ENCODE results near the gene SMCO4.
"Not testable (repeated sequence)": the region's sequence is repeated elsewhere in the genome, so short reads cannot be mapped to it uniquely, and the experiment has no call there.

SMCO4 gene

DNA sequence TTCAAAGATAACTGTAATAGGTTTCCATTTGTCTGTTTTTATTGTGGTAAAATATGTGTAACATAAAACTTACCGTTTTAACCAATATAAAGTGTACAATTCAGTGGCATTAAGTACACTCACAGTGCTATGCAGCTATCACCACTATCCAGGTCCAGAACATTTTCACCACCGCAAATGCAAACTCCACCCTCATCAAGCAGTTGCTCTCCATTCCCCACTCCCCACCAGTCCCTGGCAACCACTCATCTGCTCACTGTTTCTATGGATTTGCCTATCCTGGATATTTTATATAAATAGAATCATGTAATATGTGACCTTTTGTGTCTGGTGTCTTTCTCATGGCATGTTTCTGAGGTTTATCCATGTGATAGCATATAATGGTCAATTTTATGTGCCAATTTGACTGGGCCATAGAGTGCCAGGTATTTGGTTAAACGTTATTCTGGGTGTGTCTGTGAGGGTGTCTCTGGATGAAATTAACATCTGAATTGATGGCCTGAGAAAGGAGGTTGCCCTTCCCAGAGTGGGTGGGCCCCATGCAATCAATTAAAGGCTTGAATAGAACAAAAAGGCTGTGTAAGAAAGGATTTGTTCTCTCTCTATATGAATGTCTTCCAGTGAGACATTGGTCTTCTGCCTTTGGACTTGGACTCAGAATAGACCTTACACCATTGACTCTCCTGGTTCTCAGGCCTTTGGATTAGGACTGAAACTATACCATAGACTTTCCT, 17.2 kb upstream of the SMCO4 start:
- DNase-seq (ENCODE audit: low read depth), result no peak

DNA sequence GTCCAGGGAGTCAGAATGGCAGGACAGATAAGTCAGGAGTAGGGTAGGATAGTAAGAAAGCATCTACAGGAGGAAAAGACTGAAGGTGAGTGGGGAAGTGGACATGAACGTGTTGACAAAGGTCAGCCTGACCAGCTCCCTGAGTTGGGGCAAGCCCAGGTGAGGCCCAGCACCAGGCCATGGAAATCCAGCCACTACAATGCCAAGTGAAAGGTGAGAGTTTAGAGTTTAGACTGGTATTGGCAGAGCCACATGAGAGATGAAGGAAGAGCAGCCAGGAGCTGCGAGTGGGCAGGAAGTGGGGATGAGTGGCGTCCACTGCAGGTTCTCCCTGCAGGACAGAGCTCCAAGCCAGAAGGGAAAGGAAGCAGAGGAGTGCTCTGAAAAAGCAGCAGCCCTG, 16.5 kb upstream of the SMCO4 start:
- DNase-seq (ENCODE audit: low read depth), result no peak

DNA sequence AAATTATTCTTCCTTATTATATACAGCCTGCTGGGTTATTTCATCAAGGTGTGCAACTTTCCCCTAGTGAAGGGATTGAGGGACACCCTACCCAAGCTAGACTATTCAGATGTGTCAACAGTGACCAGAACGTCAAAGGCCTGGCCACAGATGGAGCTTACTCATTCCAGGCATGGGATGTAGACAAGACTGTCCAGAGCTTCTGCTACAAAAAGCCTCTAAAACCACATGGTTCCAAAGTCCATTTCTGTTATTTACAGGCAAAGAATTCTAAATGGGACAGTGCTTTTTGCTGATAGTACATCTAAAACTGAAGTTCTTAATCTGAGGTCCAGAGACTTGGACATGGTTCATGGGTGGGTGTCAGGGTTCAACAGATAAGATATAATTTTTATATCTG, 9.7 kb upstream of the SMCO4 start:
- no peak for DNase-seq (ENCODE audit: low read depth)

DNA sequence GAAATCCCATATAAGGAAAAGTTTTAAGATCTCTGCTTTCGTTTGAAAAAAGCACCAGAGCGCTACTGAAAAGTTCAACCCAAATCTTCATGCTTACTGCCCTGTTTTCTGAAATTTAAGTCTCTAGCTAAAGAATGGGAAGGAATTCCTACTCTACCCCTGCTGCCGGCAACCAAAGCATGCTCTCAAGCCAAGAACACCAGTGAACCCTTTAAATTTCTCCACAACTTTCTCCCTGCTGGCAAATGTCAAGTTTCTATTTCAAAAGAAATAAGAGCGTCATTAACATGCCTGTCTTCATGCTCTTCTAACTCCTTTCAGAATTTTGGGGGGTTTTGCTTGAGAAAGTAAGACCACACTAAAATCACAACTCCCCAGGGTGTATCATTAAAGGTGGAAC, 6.8 kb upstream of the SMCO4 start:
- DNase-seq (ENCODE audit: low read depth), result no peak

DNA sequence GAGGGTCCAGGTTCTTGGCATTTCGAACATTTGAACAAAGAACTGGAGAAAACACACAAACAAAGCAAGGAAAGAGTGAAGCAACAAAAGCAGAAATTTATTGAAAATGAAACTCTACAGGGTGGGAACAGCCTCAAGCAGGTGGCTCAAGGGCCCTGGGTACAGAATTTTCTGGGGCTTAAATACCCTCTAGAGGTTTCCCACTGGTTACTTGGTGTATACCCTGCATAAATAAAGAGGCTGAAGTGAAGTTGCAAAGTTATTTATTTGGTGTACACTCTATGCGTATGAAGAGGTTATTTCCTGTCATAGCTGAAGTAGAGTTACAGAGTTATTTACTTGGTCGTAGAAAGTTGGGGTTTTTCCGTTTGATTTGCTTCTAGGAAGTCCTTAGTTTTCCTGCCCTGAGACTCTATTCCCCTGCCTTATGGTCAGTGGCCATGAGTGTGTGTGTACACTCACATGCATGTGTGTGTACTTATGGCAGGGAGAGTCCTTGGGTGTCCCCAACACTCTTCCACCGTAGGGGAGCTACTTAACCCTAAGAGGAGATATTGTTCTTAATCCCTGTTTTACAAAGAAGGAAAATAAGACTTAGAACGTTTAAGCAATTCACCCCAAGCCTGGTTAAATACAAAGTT, 5.6 kb upstream of the SMCO4 start:
- DNase-seq (ENCODE audit: low read depth), result no peak

DNA sequence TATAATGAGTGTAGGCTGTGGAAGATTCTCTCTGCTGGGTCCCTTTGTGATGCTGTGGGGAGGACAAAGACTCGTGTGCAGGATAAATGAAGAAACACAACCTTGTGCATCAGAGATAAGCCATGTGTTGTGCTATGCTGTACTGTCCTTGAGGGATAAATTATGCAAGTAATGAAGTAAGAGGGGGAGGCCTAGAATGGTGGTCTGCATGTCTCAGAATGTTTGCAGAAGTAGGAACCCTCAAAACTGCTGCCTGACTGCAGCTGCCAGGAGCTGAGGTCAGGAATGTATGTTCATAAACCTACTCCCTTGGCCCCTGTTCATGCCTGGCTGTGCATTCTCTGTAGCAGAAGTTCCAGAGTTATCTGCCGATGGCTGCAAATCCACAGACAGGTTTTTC, 4.6 kb upstream of the SMCO4 start:
- no peak for DNase-seq (ENCODE audit: low read depth)

DNA sequence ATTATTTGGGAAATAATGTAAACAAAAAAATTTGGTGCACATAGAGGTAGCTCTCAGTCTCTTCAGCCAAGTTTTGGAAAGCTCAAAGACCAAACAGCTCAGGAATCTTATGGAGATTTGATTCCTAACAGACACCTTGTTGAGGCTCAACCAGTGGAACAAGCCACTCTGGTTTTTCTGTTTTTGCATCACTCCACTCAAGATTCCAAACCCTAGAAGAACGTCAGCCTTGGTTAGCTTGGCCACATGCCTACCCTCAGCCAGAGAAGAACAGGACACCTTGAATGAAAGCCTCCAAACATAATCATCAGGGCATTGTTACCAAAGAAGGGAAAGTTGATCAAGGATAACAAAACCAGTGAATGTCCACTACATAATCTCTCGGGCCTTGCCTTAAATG, 3.8 kb upstream of the SMCO4 start:
- DNase-seq (ENCODE audit: low read depth), result no peak

DNA sequence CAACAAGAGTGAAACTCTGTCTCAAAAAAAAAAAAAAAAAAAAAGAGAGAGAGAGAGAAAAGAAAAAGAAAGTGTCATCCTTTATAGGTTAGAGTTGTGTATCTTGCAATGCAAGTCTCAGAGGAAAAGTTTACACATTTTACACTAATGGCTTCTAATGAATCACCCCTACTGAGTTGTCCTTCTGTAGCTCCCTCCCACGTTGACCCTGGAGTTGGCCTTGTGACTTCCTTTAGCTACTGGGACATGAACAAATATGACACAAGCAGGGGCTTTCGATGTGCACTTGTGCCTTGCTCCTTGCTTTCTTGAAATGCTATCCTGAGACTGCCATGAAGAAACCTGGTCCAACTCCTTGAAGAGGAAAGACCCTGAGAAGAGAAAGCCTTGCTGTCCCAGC, 2.4 kb upstream of the SMCO4 start:
- no peak for DNase-seq (ENCODE audit: low read depth)

DNA sequence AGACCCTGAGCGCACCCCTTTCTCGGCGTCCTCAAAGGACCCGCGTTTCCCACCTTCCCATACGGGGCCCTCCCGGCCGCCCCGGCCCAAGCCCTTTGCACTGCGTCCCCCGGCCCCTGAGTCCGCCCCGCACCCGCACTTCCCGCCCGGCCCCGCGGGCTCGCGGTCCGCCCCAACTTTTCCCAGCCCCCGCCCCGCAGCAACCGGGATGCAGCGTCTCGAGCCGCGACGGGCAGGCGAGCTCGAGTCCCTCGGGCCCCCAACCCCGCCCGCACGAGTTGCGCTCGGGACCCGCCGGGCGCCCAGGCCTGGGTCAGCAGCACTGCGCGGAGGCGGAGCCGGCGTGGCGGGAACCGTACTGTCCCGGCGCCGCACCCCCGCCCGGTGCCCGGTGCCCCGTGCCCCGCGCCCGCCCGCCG, 371 bp downstream of the SMCO4 start:
- no peak for DNase-seq (ENCODE audit: low read depth)

DNA sequence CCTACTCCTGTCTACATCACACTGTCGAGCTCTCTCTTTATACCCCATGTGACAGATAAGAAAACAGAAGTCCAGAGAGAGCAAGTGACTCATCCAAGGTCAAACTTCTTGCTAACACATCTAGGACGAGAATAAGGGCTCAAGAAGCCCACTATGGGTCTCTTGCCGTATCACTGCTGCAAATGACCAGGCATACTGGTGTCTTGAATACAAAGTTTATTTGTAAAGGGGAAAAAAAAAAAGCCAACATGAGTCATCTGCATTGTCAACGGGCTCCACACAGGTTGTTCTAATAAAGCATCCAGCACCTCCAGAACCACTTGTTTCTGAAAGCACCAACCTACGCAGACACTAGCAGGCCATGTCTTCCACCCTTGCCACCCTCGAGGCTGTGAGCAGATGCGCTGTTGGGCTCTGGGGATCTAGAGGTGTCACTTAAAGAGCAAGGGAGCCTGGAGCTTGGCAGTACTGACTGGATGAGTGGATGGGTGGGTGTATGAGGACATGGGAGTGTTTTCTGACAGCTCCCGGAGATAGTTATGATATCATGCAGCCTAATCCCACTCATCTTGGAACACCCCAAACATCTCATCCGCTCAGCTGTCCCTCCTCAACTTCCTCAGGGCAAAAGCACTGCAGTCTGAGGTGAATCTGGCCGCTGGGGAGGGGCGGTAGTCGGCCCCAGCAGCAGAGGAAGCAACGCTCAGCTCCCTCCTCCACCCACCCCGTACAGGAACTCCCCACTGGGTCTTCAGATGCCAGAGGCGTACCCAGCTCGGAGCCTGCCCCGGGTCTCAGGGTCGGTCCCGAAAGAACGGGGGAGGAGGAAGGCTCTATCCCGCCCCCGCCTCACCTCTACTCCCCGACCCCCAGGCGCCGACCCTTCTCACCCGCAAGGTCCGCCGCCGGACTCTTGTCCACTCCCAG, 1.0 kb downstream of the SMCO4 start:
- peak; percentile 25 for DNase-seq (ENCODE audit: low read depth)

DNA sequence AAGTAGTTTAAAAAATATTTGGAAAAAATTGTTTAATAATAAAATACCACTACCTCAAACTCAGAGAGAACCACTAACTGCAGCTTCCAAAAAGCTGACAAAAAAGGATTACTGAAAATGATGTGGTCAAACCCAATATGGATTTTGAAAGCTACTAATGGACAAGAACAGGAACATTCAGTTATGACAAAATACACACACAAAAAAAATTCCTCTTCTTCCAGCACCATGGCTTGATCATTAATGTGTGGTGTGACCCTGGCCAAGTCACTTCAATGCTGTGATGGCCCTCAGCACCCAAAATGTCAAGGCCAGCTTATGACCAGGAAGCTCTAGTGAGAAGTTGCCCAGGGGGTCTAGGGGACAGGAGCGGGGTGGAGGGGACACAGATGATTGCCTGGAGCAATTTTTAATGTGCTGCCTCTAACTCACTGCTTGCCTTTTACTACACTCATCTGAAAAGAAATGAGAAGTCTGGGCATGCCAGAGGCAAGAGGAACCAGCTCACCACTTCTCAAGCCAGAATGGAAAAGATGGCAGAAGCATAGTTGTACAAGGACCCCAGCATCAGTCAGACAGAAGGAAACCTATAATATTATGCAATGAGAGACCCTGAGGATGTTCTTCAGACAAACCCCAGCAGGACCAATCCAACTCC, 2.2 kb downstream of the SMCO4 start:
- no peak for DNase-seq (ENCODE audit: low read depth)

DNA sequence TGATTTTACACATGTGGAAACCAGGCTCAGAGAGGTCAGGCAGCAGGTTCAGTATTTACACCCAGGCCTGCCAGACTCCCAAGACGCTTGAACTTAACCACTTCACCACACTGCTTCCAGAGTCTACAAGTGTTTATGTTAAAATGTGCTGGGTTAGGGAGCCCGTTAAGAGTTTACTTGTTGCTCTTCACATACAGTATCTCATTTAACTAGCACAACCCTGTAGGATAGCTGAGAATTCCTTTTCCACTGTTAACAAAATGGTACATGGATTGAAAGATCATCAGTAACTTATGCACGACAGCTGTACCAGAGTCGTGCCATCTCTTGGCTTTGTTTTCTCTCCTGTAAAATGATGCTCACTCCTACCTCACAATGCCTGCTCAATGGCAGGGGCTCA, 2.9 kb downstream of the SMCO4 start:
- DNase-seq (ENCODE audit: low read depth), result no peak

DNA sequence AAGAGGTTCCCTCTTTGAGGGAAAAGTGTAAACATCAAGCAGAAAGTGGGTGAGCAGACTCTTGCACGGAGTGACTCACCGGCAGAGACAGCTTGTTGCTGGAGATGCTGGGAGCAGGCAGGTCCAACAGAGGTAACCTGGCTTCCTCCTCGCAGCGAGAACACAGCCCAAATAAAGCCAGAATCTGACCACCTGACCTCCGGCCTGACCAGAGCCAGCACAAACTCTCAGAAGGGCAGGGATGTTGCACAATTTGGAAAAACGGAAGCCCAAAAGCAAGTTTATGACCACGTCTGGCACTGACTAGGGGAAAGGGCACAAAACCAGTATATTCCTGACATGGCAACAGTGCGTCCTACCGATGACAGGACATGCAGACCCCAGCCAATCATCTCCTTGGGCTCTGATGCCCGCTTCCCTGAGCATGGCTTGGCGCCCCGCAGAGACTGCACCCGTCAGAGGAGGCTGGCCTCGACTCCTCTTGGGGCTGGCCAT, 5.4 kb downstream of the SMCO4 start:
- no peak for DNase-seq (ENCODE audit: low read depth)

DNA sequence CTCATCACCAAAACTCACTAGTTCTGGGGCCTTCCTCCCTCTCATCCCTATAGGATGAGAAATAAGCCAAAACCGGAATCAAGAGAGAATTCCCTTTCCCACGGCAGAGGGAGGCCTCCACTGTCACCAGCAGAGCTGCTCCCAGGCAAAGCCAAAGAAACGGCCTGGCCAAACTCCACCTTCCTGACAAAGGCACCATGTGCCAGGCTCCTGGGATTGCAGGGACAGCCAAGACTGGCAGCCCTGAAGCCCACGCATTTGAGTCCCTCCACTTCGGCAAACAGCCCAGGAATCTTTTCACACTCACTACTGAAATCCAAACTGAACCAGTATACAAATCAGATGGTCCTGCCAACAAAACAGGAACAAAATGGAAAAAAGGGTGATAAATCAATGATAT, 6.1 kb downstream of the SMCO4 start:
- DNase-seq (ENCODE audit: low read depth), result no peak

DNA sequence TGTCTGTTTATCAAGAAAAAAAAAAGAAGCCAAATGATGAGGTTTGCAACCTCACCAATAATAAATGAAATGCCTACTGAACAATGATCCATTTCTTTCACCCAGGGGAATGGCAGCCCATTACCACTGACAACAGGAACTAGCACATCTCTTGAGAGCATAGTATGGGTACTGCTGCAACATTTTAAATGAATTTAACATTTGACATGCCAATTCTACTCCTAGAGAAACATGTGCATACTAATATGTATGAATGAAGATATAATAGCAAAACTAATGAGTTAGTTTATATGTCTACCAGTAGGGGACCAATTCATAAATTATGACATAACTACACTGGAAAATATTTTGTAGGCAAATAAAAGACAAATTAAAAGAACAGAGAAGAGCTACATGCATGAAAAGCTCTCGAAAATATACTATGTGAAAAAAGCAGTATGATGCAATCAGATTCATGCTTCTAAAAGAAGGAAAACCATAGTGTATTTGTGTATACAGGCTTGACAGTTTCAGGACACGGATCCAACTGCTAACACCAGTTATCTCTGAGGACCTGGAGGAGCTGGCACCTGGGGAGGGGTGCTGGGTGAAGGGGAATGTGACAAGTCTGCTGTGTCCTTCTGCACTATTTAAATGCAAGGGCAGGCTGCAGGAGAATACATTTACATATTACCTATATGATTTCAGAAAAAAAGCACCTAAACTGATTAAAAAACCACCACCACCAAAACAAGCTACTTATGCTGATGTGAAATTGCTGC, 6.9 kb downstream of the SMCO4 start:
- DNase-seq (ENCODE audit: low read depth), result no peak

DNA sequence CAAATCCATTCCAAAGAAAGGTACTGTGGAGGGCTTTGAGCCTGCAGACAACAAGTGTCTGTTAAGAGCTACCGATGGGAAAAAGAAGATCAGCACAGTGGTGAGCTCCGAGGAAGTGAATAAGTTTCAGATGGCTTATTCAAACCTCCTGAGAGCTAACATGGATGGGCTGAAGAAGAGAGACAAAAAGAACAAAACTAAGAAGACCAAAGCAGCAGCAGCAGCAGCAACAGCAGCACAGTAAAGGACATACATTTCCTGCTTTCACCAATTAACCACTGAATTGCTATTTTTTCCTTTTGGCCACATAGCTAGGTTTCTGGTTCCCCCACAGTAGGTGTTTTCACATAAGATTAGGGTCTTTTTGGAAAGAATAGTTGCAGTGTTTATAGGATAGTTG, 7.6 kb downstream of the SMCO4 start:
- DNase-seq (ENCODE audit: low read depth), result not testable (repeated sequence)

DNA sequence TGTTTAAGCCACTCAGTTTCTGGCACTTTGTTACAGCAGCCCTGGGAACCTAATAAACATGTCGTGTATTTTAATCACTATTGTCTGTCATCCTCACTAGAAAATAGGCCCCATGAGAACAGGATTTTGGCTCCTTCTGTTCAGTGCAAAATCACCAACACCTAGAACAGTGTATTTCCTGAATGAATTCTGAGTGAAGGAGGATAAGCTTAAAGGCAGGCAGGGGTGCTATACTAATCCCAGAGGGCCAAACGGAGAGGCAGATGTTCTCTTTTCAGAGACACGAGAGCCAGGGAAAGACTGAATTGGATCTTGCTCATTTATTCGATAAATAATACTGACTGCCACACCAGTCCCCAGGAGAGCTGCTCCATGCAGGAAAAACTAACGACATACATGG, 10.4 kb downstream of the SMCO4 start:
- DNase-seq (ENCODE audit: low read depth), result no peak

DNA sequence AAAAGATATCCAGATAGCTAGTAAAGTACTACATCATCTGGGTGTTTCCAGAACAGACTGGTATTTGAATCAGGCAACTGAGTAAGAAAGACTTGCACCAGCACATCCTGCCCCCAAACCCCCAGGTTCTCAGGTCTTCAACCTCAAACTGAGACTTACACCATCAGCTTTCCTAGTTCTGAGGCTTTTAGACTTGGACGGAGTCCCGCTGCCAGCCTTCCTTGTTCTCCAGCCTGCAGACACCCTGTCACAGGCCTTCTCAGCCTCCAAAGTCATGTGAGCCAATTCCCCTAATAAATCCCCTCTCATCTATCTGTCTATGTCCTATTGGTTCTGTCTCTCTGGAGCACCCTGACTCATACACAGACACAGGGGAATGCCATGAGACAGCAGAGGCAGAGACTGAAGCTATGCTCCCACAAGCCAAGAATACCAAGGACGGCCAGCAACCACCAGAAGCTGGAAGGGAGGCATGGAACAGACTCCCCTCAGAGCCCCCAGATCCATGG, 10.9 kb downstream of the SMCO4 start:
- DNase-seq (ENCODE audit: low read depth), result no peak

DNA sequence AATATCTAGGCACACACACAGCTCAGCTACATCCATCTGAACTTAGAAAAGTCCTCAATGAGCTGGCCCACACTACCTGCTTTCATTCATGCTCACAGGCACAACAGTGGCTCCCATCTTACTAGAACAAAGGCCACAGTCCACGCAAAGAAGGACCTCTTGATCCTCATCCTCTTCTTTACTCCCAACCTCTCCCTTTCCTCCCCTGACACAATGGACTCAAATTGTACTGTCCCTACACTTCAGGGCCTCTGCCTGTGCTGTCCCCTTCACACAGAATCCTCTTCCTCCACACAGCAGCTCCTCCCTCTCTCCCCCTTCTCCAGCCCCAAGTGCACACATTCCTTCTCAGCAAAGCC, 12.7 kb downstream of the SMCO4 start:
- DNase-seq (ENCODE audit: low read depth), result no peak

DNA sequence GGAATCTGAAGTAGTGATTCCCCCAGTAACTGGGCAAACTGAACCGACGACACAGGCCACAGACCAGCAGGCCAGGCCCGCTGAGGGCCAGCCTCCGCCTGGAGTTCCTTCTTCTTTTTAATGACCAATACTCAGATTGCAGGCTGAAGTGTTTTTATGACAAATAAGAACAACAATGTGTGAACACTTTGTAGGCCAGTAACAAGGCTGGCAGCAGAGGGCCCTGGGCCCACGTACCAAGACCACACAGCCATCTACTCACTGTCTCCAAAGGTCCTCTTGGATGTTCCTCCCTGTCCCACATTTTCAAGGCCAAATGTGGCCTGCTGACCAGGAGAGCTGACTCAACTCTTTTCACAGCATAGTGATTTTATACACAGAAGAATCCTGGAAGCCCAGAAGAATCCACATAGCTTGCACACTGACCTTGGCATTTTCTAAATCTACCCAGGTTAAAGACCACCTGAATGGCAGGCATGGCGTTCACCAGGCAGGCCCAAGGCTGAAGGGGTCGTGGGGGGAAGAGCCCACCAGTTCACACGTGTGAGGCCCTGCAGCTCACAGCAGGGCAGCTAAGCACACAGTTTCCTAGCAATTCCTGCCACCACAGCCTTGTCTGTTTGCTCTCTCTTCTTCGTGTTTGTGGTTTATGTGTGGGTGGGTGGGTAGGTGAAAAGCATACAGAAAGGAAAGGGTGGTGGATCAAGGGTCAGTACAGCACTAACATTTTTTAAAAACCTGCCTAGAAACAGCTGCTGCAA, 13.3 kb downstream of the SMCO4 start:
- no peak for DNase-seq (ENCODE audit: low read depth)
